Measurements from ENCODE around the gene CXXC5. TPM values are rescaled to one million over a fixed set of nuclear protein-coding genes. Genes with fewer than 3 reads are reported as not detected.

The CXXC5 gene
- total and polyA plus RNA-seq, 4 donors, result 21.2 to 75.8 (median 35.8) TPM

GRCh38 chr5:139690064-139690802, 42.1 kb downstream of the CXXC5 start:
- Histone ChIP-seq H3K9me3 (ENCODE audit: control insufficient read depth, low read length) (no peaks in the 10 kb centered on the region), H3K27ac (ENCODE audit: low read depth in 1 of 2, low read length in 2 of 2) (no peak overlapping the region), H3K27me3 (ENCODE audit: control insufficient read depth in 1 of 2, insufficient read depth in 2 of 2, low read length in 1 of 2) (no peaks in the 10 kb centered on the region), H3K36me3 (ENCODE audit: control insufficient read depth in 1 of 2, insufficient read depth in 2 of 2, low read length in 1 of 2) (no peaks in the 10 kb centered on the region), H3K4me3 (ENCODE audit: low read length in 2 of 2) (no peak overlapping the region), H3K4me1 (ENCODE audit: control insufficient read depth in 1 of 2, insufficient read depth in 2 of 2, low read length in 2 of 2) (no peaks in the 10 kb centered on the region)
- ATAC-seq (ENCODE audit: low FRiP score) (peak; percentile 15), DNase-seq (peak; percentile 71 to 90)
- WGBS, 2 donors, result 6 to 9% methylated on average over 16 of the region's 16 CpGs
- intact Hi-C loops (cut with DNase I), result loop anchor here (2.0 to 5.0 kb wide), 2 partner anchors 57 to 72 kb away; no protein-coding TSS in a partner anchor

- intact Hi-C loops (cut with DNase I), result loop anchor here (2.0 to 5.0 kb wide), 2 partner anchors 58 to 71 kb away; no protein-coding TSS in a partner anchor
- no peaks in the 10 kb centered on the region for H3K4me1 ChIP-seq (ENCODE audit: control insufficient read depth in 1 of 2, insufficient read depth in 2 of 2, low read length in 2 of 2)
Observed at GRCh38 chr5:139690803-139691629, 42.9 kb downstream of the CXXC5 start.

GRCh38 chr5:139692148-139692547, 44.0 kb downstream of the CXXC5 start:
- H3K4me3 ChIP-seq (ENCODE audit: low read length in 2 of 2), result no peak overlapping the region
- intact Hi-C loops (cut with DNase I), result loop anchor here in 1 of 2 donors (5.0 kb wide), 1 partner anchor 70 kb away; no protein-coding TSS in a partner anchor
- H3K36me3 ChIP-seq (ENCODE audit: control insufficient read depth in 1 of 2, insufficient read depth in 2 of 2, low read length in 1 of 2), result no peaks in the 10 kb centered on the region
- 91 to 93% methylated on average over 6 of the region's 6 CpGs for WGBS, 2 donors
- no peaks in the 10 kb centered on the region for H3K9me3 ChIP-seq (ENCODE audit: control insufficient read depth, low read length)
- DNase-seq (no peak), ATAC-seq (ENCODE audit: low FRiP score) (no peak)
- H3K27me3 ChIP-seq (ENCODE audit: control insufficient read depth in 1 of 2, insufficient read depth in 2 of 2, low read length in 1 of 2), result no peaks in the 10 kb centered on the region
- no peaks in the 10 kb centered on the region for H3K4me1 ChIP-seq (ENCODE audit: control insufficient read depth in 1 of 2, insufficient read depth in 2 of 2, low read length in 2 of 2)
- no peak overlapping the region for H3K27ac ChIP-seq (ENCODE audit: low read depth in 1 of 2, low read length in 2 of 2)

More at GRCh38 chr5:139690803-139691629, 42.9 kb downstream of the CXXC5 start:
- H3K9me3 ChIP-seq (ENCODE audit: control insufficient read depth, low read length), result no peaks in the 10 kb centered on the region
- no peaks in the 10 kb centered on the region for H3K36me3 ChIP-seq (ENCODE audit: control insufficient read depth in 1 of 2, insufficient read depth in 2 of 2, low read length in 1 of 2)
- H3K27me3 ChIP-seq (ENCODE audit: control insufficient read depth in 1 of 2, insufficient read depth in 2 of 2, low read length in 1 of 2), result no peaks in the 10 kb centered on the region
- no peak overlapping the region for H3K4me3 ChIP-seq (ENCODE audit: low read length in 2 of 2)
- WGBS, 2 donors, result 65 to 71% methylated on average over 6 of the region's 6 CpGs
- DNase-seq, result no peak
- ATAC-seq (ENCODE audit: low FRiP score), result no peak
- no peak overlapping the region for H3K27ac ChIP-seq (ENCODE audit: low read depth in 1 of 2, low read length in 2 of 2)

GRCh38 chr5:139692679-139693308, 44.6 kb downstream of the CXXC5 start:
- H3K4me3 ChIP-seq (ENCODE audit: low read length in 2 of 2), result no peak overlapping the region
- intact Hi-C loops (cut with DNase I), result loop anchor here in 1 of 2 donors (5.0 kb wide), 1 partner anchor 70 kb away; no protein-coding TSS in a partner anchor
- DNase-seq (no peak), ATAC-seq (ENCODE audit: low FRiP score) (no peak)
- 55 to 65% methylated on average over 8 of the region's 8 CpGs for WGBS, 2 donors
- H3K9me3 ChIP-seq (ENCODE audit: control insufficient read depth, low read length), result no peaks in the 10 kb centered on the region
- no peaks in the 10 kb centered on the region for H3K36me3 ChIP-seq (ENCODE audit: control insufficient read depth in 1 of 2, insufficient read depth in 2 of 2, low read length in 1 of 2)
- no peaks in the 10 kb centered on the region for H3K27me3 ChIP-seq (ENCODE audit: control insufficient read depth in 1 of 2, insufficient read depth in 2 of 2, low read length in 1 of 2)
- no peak overlapping the region for H3K27ac ChIP-seq (ENCODE audit: low read depth in 1 of 2, low read length in 2 of 2)
- H3K4me1 ChIP-seq (ENCODE audit: control insufficient read depth in 1 of 2, insufficient read depth in 2 of 2, low read length in 2 of 2), result no peaks in the 10 kb centered on the region

GRCh38 chr5:139693676-139694364, 45.7 kb downstream of the CXXC5 start:
- no peak overlapping the region for H3K4me3 ChIP-seq (ENCODE audit: low read length in 2 of 2)
- no peaks in the 10 kb centered on the region for H3K9me3 ChIP-seq (ENCODE audit: control insufficient read depth, low read length)
- peak in 1 of 2 donors; percentile 30 for DNase-seq
- no peak for ATAC-seq (ENCODE audit: low FRiP score)
- WGBS, 2 donors, result 93% methylated on average over 3 of the region's 3 CpGs
- intact Hi-C loops (cut with DNase I), result loop anchor here in 1 of 2 donors (5.0 kb wide), 1 partner anchor 68 kb away; no protein-coding TSS in a partner anchor
- no peak overlapping the region for H3K27ac ChIP-seq (ENCODE audit: low read depth in 1 of 2, low read length in 2 of 2)
- H3K36me3 ChIP-seq (ENCODE audit: control insufficient read depth in 1 of 2, insufficient read depth in 2 of 2, low read length in 1 of 2), result no peaks in the 10 kb centered on the region
- H3K4me1 ChIP-seq (ENCODE audit: control insufficient read depth in 1 of 2, insufficient read depth in 2 of 2, low read length in 2 of 2), result no peaks in the 10 kb centered on the region
- H3K27me3 ChIP-seq (ENCODE audit: control insufficient read depth in 1 of 2, insufficient read depth in 2 of 2, low read length in 1 of 2), result no peaks in the 10 kb centered on the region

- Histone ChIP-seq H3K36me3 (ENCODE audit: control insufficient read depth in 1 of 2, insufficient read depth in 2 of 2, low read length in 1 of 2) (no peaks in the 10 kb centered on the region), H3K4me1 (ENCODE audit: control insufficient read depth in 1 of 2, insufficient read depth in 2 of 2, low read length in 2 of 2) (no peaks in the 10 kb centered on the region), H3K9me3 (ENCODE audit: control insufficient read depth, low read length) (no peaks in the 10 kb centered on the region), H3K27ac (ENCODE audit: low read depth in 1 of 2, low read length in 2 of 2) (no peak overlapping the region), H3K4me3 (ENCODE audit: low read length in 2 of 2) (no peak overlapping the region), H3K27me3 (ENCODE audit: control insufficient read depth in 1 of 2, insufficient read depth in 2 of 2, low read length in 1 of 2) (no peaks in the 10 kb centered on the region)
- DNase-seq, result peak in 1 of 2 donors; percentile 4
- intact Hi-C loops (cut with DNase I), result loop anchor here (5.0 kb wide), 3 partner anchors 37 to 68 kb away; no protein-coding TSS in a partner anchor
- 57 to 67% methylated on average over 1 of the region's 1 CpG for WGBS, 2 donors
- ATAC-seq (ENCODE audit: low FRiP score), result no peak
Observed at GRCh38 chr5:139694556-139695177, 46.5 kb downstream of the CXXC5 start.

- Histone ChIP-seq H3K36me3 (ENCODE audit: control insufficient read depth in 1 of 2, insufficient read depth in 2 of 2, low read length in 1 of 2) (no peaks in the 10 kb centered on the region), H3K27me3 (ENCODE audit: control insufficient read depth in 1 of 2, insufficient read depth in 2 of 2, low read length in 1 of 2) (no peaks in the 10 kb centered on the region), H3K4me3 (ENCODE audit: low read length in 2 of 2) (no peak overlapping the region), H3K27ac (ENCODE audit: low read depth in 1 of 2, low read length in 2 of 2) (no peak overlapping the region), H3K4me1 (ENCODE audit: control insufficient read depth in 1 of 2, insufficient read depth in 2 of 2, low read length in 2 of 2) (no peaks in the 10 kb centered on the region), H3K9me3 (ENCODE audit: control insufficient read depth, low read length) (no peaks in the 10 kb centered on the region)
- intact Hi-C loops (cut with DNase I), result loop anchor here (5.0 kb wide), 3 partner anchors 38 to 67 kb away; no protein-coding TSS in a partner anchor
- ATAC-seq (ENCODE audit: low FRiP score), result no peak
- WGBS, 2 donors, result 80 to 83% methylated on average over 2 of the region's 2 CpGs
- peak in 1 of 2 donors; percentile 13 for DNase-seq
Observed at GRCh38 chr5:139695178-139695573, 47.0 kb downstream of the CXXC5 start.

Measured in aorta (tissue), 5 donors.